ENCODE measurements around the gene TEN1. TPM values are rescaled to one million over a fixed set of nuclear protein-coding genes. Genes with fewer than 3 reads are reported as not detected.

TEN1 gene
- total and polyA plus RNA-seq, 9 of the 15 experiments (the other 6 are each of a cell fraction or from before 2014, with no cell fraction given), result 1.3 to 25.7 (median 10.1) TPM

DNA sequence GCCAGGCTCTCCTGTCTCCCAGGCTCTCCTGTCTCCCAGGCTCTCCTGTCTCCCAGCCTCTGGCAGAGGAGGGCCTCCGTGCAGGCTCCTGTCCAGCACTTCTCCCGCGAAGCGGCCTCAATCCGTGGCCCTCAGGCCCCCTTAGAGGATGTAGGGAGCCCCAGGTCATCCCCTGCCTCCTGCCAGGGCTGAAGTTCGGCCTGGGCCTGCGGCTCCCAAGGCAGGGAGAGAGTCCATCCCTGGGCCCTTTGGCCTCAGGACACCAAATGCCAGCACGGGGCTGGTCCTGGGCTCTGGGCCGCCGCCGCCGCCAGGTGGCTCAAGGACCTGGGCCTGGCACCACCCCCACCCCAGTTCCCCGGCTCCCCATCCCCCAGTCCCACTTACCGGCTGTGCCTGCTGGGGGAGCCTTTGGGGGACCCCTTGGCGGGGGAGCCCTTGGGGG, 47.7 kb downstream of the TEN1 start:
- in situ Hi-C loops (cut with MboI) (no loop called here), intact Hi-C loops (cut with micrococcal nuclease) (no loop called here)
- POLR2A ChIA-PET, result interaction anchor here (0.5 kb wide), 1 partner anchor 46 kb away, joined by 3 read pairs; the partner anchor contains the start of gene SRP68
- Histone ChIP-seq H3K4me3 (no peak overlapping the region), H3K4me1 (replicated peaks in 1 of 2; ENCODE audit: control insufficient read depth in 2 of 2, insufficient read depth in 2 of 2, low read length in 2 of 2) (peaks cover 8 to 51% of the 10 kb centered on the region in 2 experiments), H3K36me3 (ENCODE audit: control insufficient read depth, insufficient read depth, low read length) (no peaks in the 10 kb centered on the region), H3K9me1 (ENCODE audit: control insufficient read depth, insufficient read depth, low read length) (no peaks in the 10 kb centered on the region), H3K27ac (ENCODE audit: extremely low read depth, low read depth, low read length) (no peak overlapping the region), H3K4me2 (ENCODE audit: insufficient read depth, low read length) (no peak overlapping the region), H3K79me2 (ENCODE audit: control insufficient read depth, insufficient read depth, low read length) (no peaks in the 10 kb centered on the region), H3K9ac (ENCODE audit: insufficient read depth in 1 of 2, low read depth in 2 of 2, low read length in 2 of 2) (no peak overlapping the region; a peak in 1 of 4 replicates), H3K27me3 (ENCODE audit: control insufficient read depth in 2 of 2, insufficient read depth in 2 of 2, low read length in 2 of 2) (no peaks in the 10 kb centered on the region; a peak in 1 of 5 replicates), H2AFZ (ENCODE audit: low read depth, low read length) (no peak overlapping the region), H4K20me1 (replicated peaks; ENCODE audit: control insufficient read depth, insufficient read depth, low read length) (no peaks in the 10 kb centered on the region), H3K9me3 (replicated peaks; ENCODE audit: control insufficient read depth, insufficient read depth, low read depth, low read length) (no peaks in the 10 kb centered on the region)
- TF ChIP-seq NFIX (CRISPR knock-in tag; IDR thresholded peaks at IDR 0.05; ENCODE audit: low read depth), result no peak
- TF ChIP-seq ZNF274 (IDR thresholded peaks at IDR 0.05; ENCODE audit: borderline replicate concordance, low read depth, low read length), result no peak
- TF ChIP-seq DNMT1 (IDR thresholded peaks at IDR 0.05), result no peak
- TF ChIP-seq RNF2 (IDR thresholded peaks at IDR 0.05), result no peak
- TF ChIP-seq, protein P1, sequence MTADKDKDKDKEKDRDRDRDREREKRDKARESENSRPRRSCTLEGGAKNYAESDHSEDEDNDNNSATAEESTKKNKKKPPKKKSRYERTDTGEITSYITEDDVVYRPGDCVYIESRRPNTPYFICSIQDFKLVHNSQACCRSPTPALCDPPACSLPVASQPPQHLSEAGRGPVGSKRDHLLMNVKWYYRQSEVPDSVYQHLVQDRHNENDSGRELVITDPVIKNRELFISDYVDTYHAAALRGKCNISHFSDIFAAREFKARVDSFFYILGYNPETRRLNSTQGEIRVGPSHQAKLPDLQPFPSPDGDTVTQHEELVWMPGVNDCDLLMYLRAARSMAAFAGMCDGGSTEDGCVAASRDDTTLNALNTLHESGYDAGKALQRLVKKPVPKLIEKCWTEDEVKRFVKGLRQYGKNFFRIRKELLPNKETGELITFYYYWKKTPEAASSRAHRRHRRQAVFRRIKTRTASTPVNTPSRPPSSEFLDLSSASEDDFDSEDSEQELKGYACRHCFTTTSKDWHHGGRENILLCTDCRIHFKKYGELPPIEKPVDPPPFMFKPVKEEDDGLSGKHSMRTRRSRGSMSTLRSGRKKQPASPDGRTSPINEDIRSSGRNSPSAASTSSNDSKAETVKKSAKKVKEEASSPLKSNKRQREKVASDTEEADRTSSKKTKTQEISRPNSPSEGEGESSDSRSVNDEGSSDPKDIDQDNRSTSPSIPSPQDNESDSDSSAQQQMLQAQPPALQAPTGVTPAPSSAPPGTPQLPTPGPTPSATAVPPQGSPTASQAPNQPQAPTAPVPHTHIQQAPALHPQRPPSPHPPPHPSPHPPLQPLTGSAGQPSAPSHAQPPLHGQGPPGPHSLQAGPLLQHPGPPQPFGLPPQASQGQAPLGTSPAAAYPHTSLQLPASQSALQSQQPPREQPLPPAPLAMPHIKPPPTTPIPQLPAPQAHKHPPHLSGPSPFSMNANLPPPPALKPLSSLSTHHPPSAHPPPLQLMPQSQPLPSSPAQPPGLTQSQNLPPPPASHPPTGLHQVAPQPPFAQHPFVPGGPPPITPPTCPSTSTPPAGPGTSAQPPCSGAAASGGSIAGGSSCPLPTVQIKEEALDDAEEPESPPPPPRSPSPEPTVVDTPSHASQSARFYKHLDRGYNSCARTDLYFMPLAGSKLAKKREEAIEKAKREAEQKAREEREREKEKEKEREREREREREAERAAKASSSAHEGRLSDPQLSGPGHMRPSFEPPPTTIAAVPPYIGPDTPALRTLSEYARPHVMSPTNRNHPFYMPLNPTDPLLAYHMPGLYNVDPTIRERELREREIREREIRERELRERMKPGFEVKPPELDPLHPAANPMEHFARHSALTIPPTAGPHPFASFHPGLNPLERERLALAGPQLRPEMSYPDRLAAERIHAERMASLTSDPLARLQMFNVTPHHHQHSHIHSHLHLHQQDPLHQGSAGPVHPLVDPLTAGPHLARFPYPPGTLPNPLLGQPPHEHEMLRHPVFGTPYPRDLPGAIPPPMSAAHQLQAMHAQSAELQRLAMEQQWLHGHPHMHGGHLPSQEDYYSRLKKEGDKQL (CRISPR knock-in tag; IDR thresholded peaks at IDR 0.05; ENCODE audit: borderline replicate concordance), result no peak
- TF ChIP-seq ZNF668 (CRISPR knock-in tag; IDR thresholded peaks at IDR 0.05), result no peak
- no peak for TF ChIP-seq EWSR1 (IDR thresholded peaks at IDR 0.05; ENCODE audit: borderline replicate concordance, low read depth, partially characterized antibody)
- no peak for TF ChIP-seq ZFPM2 (CRISPR knock-in tag; IDR thresholded peaks at IDR 0.05)
- no peak for TF ChIP-seq HSF4 (CRISPR knock-in tag; IDR thresholded peaks at IDR 0.05; ENCODE audit: borderline replicate concordance)
- no peak for TF ChIP-seq CBX1 (IDR thresholded peaks at IDR 0.05; ENCODE audit: low read depth)
- no peak for TF ChIP-seq CXXC5 (CRISPR knock-in tag; IDR thresholded peaks at IDR 0.05)
- no peak for TF ChIP-seq BRD9 (IDR thresholded peaks at IDR 0.05; ENCODE audit: low read depth, partially characterized antibody)
- no peak for TF ChIP-seq GTF2F1 (IDR thresholded peaks at IDR 0.05; ENCODE audit: low read depth, low read length)
- TF ChIP-seq E2F3 (CRISPR knock-in tag; IDR thresholded peaks at IDR 0.05), result no peak
- TF ChIP-seq RFX5 (IDR thresholded peaks at IDR 0.05; ENCODE audit: low read depth, low read length), result no peak
- TF ChIP-seq ZNF589 (CRISPR knock-in tag; IDR thresholded peaks at IDR 0.05; ENCODE audit: low read depth), result no peak
- TF ChIP-seq BDP1 (IDR thresholded peaks at IDR 0.05; ENCODE audit: insufficient read depth, insufficient read length), result no peak
- WGBS (ENCODE audit: insufficient coverage, low coverage, missing lambda C conversion rate), result 65% methylated on average over 5 of the region's 15 CpGs
- no peak for FAIRE-seq
- no peak for DNase-seq (ENCODE audit: extremely low read depth in 1 of 4, low spot score in 3 of 4)
- no TSS peak for BruUV-seq (replicated peaks)
- ATAC-seq, result no peak
- CTCF ChIA-PET (ENCODE audit: low intra/inter-chr PET ratio), result no interaction called here
